Fibroblast of lung (primary cell): ENCODE data around the gene BORCS8. TPM values are rescaled to one million over a fixed set of nuclear protein-coding genes. Genes with fewer than 3 reads are reported as not detected.

ENCODE experiments used
- DNase-seq, 2 donors: peaks; one replicate each; pipeline versions ENCODE4 v3.0.0 to v3.0.0-alpha.2; 2010; ENCODE audit warnings: low read depth in 2 of 2
- H2AFZ ChIP-seq: 2 replicates; pipeline ENCODE4 v1.5.1; 2012; ENCODE audit warnings: low read length, control low read depth, inconsistent platforms
- H3K27ac ChIP-seq: 2 replicates; pipeline ENCODE4 v1.5.1; 2011; ENCODE audit warnings: low read length, control low read depth; ENCODE audit not compliant: insufficient read depth
- H3K27me3 ChIP-seq: 2 replicates; pipeline ENCODE4 v1.5.1; 2011; ENCODE audit warnings: mild to moderate bottlenecking, low read length; ENCODE audit not compliant: control insufficient read depth, insufficient read depth
- H3K36me3 ChIP-seq: 2 replicates; pipeline ENCODE4 v1.5.1; 2011; ENCODE audit warnings: low read length; ENCODE audit not compliant: control insufficient read depth, insufficient read depth
- H3K4me1 ChIP-seq: 2 replicates; pipeline ENCODE4 v1.5.1; 2011; ENCODE audit warnings: low read length; ENCODE audit not compliant: control insufficient read depth, insufficient read depth; ENCODE audit errors: extremely low read depth
- H3K4me2 ChIP-seq: 2 replicates; pipeline ENCODE4 v1.5.1; 2011; ENCODE audit warnings: low read length, control low read depth; ENCODE audit not compliant: insufficient read depth; ENCODE audit errors: extremely low read depth
- H3K4me3 ChIP-seq, 4 experiments: fragments of 200-600 bp in 1 of 4; sonication (generic) in 1 of 4; replicated peaks in 1 of 4; 2 replicates each; pipeline ENCODE4 v1.5.1; 2011 to 2016; ENCODE audit warnings: low read length in 4 of 4, low read depth in 3 of 4, mild to moderate bottlenecking in 3 of 4, control low read depth in 2 of 4, inconsistent platforms in 1 of 4, mixed read lengths in 1 of 4; ENCODE audit not compliant: insufficient read depth in 1 of 4; ENCODE audit errors: control extremely low read depth in 1 of 4
- H3K79me2 ChIP-seq: 2 replicates; pipeline ENCODE4 v1.5.1; 2012; ENCODE audit warnings: mild to moderate bottlenecking, low read length, inconsistent platforms; ENCODE audit not compliant: control insufficient read depth, insufficient read depth
- H3K9ac ChIP-seq: 2 replicates; pipeline ENCODE4 v1.5.1; 2011; ENCODE audit warnings: mild to moderate bottlenecking, low read length, control low read depth; ENCODE audit not compliant: insufficient read depth
- H3K9me3 ChIP-seq: 2 replicates; pipeline ENCODE4 v1.5.1; 2012; ENCODE audit warnings: low read depth, low read length; ENCODE audit not compliant: control insufficient read depth, insufficient read depth
- H4K20me1 ChIP-seq: 2 replicates; pipeline ENCODE4 v1.5.1; 2011; ENCODE audit warnings: low read length; ENCODE audit not compliant: control insufficient read depth, insufficient read depth; ENCODE audit errors: extremely low read depth
- CTCF ChIP-seq, 2 donors: IDR thresholded peaks in 1 of 2; conservative IDR thresholded peaks in 1 of 2; 1 replicate in 1 of 2; 2 replicates in 1 of 2; pipeline ENCODE4 v1.5.1; 2011 to 2012; ENCODE audit warnings: low read length in 2 of 2, control low read depth in 1 of 2, inconsistent platforms in 1 of 2, low read depth in 1 of 2, mild to moderate bottlenecking in 1 of 2
- EZH2 ChIP-seq: IDR thresholded peaks from 2 replicates; pipeline ENCODE4 v1.5.1; 2012; ENCODE audit warnings: low read length, control low read depth, mild to moderate bottlenecking; ENCODE audit errors: missing control alignments
- polyA plus RNA-seq, 2 donors: library from polyadenylated mRNA; depleted of rRNA in 1 of 2; stranded (reverse) in 1 of 2; unstranded in 1 of 2; fragments of >200 nt; gene quantifications; 2 replicates each; pipeline ENCODE4 v1.2.1, GENCODE V29; 2011 to 2012; ENCODE audit warnings: missing spikeins in 1 of 2
- total RNA-seq: library from RNA; depleted of rRNA; stranded (reverse); fragments of >200 nt; gene quantifications from 2 replicates; pipeline ENCODE4 v1.2.1, GENCODE V29; 2014

The BORCS8 gene
- total and polyA plus RNA-seq, 2 donors (not counting 1 experiment from before 2014, with no cell fraction given): 10.7 to 13.9 TPM

DNA sequence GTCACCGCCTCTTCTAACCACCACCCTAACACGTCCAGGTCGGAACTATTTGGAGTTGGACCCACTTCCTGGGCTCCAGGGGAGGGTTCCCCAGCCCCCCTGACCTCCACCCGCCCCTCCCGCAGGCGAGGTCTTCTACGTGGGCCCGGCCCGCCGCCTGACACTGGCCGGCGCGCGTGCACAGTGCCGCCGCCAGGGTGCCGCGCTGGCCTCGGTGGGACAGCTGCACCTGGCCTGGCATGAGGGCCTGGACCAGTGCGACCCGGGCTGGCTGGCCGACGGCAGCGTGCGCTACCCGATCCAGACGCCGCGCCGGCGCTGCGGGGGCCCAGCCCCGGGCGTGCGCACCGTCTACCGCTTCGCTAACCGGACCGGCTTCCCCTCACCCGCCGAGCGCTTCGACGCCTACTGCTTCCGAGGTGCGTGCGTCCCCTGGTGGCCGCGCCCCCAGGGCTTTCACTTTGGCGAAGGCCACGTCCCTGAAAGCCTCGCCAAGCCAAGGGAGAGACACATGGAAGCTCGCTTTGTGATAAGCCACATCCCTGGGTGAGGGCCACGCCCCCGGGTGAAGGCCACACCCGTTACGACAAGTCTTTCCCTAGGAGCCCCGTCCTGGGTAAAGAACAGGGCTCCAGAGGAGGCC, 33.0 kb upstream of the BORCS8 start:
- H3K36me3 ChIP-seq: no peaks in the 10 kb centered on the region
- peak overlapping the region in 2 of 4 experiments; percentile 21 to 28 for H3K4me3 ChIP-seq
- no peaks in the 10 kb centered on the region for H3K4me1 ChIP-seq
- no peak overlapping the region for H3K27ac ChIP-seq
- DNase-seq: peak in 1 of 2 donors; percentile 59
- no peaks in the 10 kb centered on the region for H3K9me3 ChIP-seq
- peaks cover 11% of the 10 kb centered on the region for H3K27me3 ChIP-seq
- no peak overlapping the region for H2AFZ ChIP-seq
- TF ChIP-seq CTCF (conservative IDR thresholded peaks at IDR 0.05 in 1 of 2, IDR thresholded peaks at IDR 0.05 in 1 of 2; ENCODE audit: low read depth in 1 of 2, low read length in 2 of 2): peak; percentile 45 to 60
- no peak for TF ChIP-seq EZH2
- H3K4me2 ChIP-seq: peak overlapping the region; percentile 51
- no peak overlapping the region for H3K9ac ChIP-seq
- H4K20me1 ChIP-seq: no peaks in the 10 kb centered on the region
- H3K79me2 ChIP-seq: no peaks in the 10 kb centered on the region

GRCh38 chr19:19224150-19224851, 32.3 kb upstream of the BORCS8 start:
- no peaks in the 10 kb centered on the region for H4K20me1 ChIP-seq
- no peaks in the 10 kb centered on the region for H3K36me3 ChIP-seq
- no peak overlapping the region for H2AFZ ChIP-seq
- no peak for DNase-seq
- no peak overlapping the region for H3K9ac ChIP-seq
- no peak overlapping the region for H3K27ac ChIP-seq
- H3K4me3 ChIP-seq: no peak overlapping the region
- no peaks in the 10 kb centered on the region for H3K79me2 ChIP-seq
- TF ChIP-seq CTCF (conservative IDR thresholded peaks at IDR 0.05 in 1 of 2, IDR thresholded peaks at IDR 0.05 in 1 of 2; ENCODE audit: low read depth in 1 of 2, low read length in 2 of 2) (no peak), EZH2 (no peak)
- H3K27me3 ChIP-seq: peaks cover 11% of the 10 kb centered on the region
- no peaks in the 10 kb centered on the region for H3K4me1 ChIP-seq
- H3K9me3 ChIP-seq: no peaks in the 10 kb centered on the region
- H3K4me2 ChIP-seq: no peak overlapping the region

DNA sequence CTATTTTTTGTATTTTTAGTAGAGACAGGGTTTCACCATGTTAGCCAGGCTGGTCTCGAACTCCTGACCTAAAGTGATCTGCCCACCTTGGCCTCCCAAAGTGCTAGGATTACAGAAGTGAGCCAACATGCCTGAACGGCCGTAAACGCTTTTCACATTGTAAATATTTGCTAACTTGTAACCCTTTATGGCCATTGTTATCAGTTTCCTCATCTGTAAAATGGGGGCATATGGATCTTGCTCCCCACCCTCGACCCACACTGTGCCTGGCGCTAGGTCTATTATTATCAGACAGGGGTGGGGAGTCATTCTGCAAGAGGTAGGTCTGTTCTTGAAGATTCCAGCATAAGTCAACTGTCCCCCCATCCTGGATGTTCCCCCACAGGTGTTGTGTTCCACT, 31.7 kb upstream of the BORCS8 start:
- H3K9ac ChIP-seq: no peak overlapping the region
- no peak overlapping the region for H2AFZ ChIP-seq
- no peaks in the 10 kb centered on the region for H3K36me3 ChIP-seq
- no peak for DNase-seq
- H3K9me3 ChIP-seq: no peaks in the 10 kb centered on the region
- H3K79me2 ChIP-seq: no peaks in the 10 kb centered on the region
- H3K4me1 ChIP-seq: no peaks in the 10 kb centered on the region
- TF ChIP-seq CTCF (conservative IDR thresholded peaks at IDR 0.05 in 1 of 2, IDR thresholded peaks at IDR 0.05 in 1 of 2; ENCODE audit: low read depth in 1 of 2, low read length in 2 of 2) (no peak), EZH2 (no peak)
- no peak overlapping the region for H3K4me2 ChIP-seq
- H3K27ac ChIP-seq: no peak overlapping the region
- H3K4me3 ChIP-seq: no peak overlapping the region
- H4K20me1 ChIP-seq: no peaks in the 10 kb centered on the region
- H3K27me3 ChIP-seq: peaks cover 11% of the 10 kb centered on the region
